ENCODE data around the gene USP37.

DNA sequence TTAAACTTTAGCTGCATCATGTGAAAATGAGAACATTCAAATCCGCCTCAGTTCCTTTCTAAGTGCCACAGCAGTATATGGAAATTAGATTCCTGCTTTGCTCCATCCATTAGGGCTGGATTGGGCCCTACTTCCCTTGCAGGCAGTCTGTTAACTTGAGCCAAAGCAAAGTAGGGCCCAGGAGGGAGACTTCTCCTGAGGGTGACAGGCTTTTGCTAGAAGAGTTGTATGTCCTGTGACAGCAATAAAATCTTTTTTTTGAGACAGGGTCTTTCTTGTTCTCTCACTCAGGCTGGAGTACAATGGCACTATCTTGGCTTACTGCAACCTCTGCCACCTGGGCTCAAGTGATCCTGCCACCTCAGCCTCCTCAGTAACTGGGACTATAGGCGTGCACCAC, 121.1 kb downstream of the USP37 start:
- TF ChIP-seq CTCF (conservative IDR thresholded peaks at IDR 0.05; ENCODE audit: low read depth, low read length) (no peak), CHD1 (IDR thresholded peaks at IDR 0.05; ENCODE audit: low read depth, low read length) (no peak), FOS (IDR thresholded peaks at IDR 0.05; ENCODE audit: low read depth, low read length) (no peak)

Data from IMR-90 (cell line).